NCI-H187 treated with DMSO at 0.1 percent for 48 hours (cell line): ENCODE measurements around the gene CERCAM.
"Not testable (repeated sequence)": the region's sequence is repeated elsewhere in the genome, so short reads cannot be mapped to it uniquely, and the experiment has no call there.

Source experiments
- DNase-seq: peaks from one replicate; lab custom pipeline; 2025; lab: John Stamatoyannopoulos, UW

The CERCAM gene

DNA sequence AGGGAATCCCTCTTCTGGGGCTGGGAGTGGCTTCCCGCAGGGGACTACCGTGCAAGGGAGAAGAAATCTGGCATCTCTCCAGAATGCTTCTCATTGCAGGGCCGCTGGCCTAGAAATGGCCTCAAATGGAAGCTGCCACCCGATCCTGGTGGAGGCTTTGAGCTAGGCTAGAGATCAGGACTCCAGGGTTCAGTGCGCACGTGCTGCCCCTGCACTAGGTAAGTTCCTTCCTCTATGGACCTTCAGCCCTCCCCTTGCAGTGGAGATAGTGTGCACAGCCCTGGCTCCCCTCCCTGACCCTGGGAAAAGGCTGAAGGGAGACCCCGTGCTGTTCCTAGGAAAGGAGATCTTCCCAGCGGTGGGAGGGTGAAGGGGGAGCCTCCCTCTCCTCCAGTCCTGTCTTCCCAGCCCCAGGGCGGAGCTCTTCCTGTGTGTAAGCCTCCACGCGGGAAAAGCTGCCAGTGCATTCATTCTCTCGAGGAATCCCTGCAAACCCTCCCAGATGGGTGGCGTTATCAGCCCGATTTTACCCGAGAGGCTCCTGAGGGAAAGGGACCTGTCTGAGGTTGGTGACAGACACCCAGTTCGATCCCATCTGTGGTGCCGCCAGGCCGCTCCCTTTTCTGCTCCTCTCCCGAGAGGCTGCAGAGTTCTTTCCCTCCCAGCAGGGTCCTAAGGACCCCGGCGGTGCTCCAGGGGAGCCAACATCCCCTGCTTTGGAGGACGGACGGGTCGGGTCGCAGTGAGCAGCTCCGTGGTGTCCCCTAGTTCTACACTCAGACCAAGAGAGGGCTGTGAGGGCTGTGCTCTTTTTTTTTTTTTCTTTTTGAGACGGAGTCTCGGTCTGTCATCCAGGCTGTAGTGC, 1.4 kb upstream of the CERCAM start:
- DNase-seq = no peak

DNA sequence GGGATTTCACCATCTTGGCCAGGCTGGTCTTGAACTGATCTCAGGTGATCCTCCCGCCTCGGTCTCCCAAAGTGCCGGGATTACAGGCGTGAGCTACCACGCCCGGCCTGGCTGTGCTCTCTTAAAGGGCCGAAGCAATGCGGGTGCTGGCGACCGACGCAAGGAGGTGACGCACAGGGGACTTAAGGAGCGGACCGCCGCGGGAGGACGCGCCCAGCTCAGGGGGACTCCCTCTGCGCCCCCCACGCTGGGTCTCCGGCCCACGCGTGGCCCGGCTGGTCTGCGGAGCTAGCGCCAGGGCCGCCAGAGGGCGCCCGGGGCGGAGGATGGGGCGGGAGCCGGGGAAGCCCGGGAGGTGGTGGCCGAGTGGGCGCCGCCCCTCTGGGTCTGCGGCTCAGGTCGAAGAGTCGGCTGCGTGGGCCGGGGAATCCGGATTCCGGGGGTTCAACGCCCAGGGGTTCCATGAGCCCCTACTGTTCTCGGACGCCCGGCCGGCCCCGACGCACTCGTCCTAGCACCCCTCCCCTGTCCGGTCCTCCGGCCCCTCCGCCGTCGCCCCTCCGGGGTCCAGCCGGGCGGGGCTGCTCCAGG, 502 bp upstream of the CERCAM start:
- DNase-seq = no peak

DNA sequence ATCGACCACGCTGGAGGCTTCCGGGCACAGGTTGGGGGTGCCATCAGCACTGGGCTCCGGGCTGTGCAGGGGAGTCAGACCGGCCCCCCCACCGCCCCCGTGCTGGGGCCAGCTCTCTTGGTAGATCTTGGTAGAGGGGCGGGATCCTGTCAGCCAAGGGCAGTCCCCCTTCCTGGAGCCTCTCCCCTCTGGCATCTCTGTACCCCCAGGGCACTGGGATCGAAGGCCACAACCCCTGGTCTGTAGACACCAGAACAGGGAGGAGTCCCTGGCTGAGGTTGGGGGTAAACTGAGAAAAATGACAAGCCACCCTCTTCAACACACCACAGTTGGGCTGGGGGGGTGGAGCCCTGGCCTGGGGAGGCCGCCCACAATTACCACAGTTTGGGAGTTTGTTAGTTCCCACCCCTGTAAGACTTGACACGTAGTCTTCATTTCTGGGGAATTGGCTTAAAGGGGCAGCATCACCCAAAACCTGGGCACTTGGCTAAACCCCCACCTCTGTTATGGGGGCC, 882 bp downstream of the CERCAM start:
- no peak for DNase-seq

DNA sequence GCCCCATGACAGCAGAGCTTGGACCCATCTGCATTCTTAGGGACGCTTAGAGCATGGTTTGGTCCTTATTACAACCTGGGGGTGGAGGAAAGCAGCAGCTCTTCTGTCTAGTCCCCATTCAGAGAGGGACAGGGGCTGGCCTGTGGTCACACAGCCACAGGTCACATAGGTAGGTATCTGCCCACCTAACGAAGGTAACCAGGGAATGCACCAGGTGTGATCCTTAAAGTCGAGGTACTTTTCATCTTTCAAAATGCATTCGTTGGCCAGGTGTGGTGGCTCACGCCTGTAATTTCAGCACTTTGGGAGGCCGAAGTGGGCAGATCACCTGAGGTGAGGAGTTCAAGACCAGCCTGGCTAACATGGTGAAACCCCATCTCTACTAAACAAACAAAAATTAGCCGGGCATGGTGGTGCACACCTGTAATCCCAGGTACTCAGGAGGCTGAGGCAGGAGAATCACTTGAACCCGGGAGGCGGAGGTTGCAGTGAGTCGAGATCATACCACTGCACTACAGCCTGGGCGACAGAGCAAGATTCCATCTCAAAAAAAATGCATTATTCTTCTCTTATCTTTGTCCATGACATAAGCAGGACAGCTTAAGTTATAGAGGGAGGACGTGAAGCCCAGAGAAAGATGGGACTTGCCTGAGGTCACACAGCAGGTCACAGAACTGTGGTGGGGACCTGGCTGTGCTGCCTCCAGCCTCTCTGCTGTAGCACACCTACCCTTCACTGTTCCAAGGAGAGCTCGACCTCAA, 1.5 kb downstream of the CERCAM start:
- not testable (repeated sequence) for DNase-seq

DNA sequence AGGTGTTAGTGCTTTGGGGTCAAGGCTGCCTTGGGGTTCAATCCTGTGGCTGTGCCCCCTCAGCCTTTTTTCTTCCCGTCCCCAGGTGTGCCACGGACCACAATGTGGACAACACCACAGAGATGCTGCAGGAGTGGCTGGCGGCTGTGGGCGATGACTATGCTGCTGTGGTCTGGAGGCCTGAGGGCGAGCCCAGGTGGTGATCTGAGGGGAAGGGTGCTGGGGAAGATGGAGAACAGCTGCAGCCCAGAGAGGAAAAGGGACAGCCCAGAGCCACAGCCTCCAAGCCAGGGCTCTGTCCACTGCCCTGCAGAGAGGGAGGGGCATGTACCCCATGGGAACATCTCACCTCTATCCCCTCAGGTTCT, 2.1 kb downstream of the CERCAM start:
- DNase-seq = no peak

DNA sequence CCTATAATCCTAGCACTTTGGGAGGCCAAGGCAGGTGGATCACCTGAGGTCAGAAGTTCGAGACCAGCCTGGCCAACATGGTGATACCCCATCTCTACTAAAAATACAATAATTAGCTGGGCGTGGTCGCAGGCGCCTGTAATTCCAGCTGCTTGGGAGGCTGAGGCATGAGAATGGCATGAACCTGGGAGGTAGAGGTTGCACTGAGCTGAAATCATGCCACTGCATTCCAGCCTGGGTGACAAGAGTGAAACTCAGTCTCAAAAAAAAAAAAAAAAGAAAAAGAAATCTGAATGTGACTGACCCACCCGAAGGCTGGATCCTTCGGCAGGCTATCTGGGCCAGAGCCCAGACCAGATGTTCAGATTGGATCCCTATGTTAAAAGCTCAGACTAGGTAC, 2.7 kb downstream of the CERCAM start:
- not testable (repeated sequence) for DNase-seq

DNA sequence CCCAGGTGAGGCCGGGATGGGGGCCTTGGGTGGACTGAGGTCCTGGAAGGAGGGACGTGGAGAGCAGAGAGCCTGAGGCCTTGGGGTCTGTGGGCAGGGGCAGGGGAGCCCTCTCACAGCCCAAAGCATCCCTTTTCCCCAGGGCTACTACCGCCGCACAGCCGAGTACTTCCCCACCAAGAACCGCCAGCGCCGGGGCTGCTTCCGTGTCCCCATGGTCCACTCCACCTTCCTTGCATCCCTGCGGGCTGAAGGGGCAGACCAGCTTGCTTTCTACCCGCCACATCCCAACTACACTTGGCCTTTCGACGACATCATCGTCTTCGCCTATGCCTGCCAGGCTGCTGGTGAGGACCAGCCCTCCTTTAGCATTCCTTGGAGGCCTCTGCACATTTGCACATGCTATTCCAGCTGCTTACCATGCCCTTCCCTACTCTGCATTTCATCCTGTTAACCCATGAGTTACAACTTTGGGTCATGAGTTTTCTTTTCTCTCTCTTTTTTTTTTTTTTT, 3.7 kb downstream of the CERCAM start:
- DNase-seq = no peak

DNA sequence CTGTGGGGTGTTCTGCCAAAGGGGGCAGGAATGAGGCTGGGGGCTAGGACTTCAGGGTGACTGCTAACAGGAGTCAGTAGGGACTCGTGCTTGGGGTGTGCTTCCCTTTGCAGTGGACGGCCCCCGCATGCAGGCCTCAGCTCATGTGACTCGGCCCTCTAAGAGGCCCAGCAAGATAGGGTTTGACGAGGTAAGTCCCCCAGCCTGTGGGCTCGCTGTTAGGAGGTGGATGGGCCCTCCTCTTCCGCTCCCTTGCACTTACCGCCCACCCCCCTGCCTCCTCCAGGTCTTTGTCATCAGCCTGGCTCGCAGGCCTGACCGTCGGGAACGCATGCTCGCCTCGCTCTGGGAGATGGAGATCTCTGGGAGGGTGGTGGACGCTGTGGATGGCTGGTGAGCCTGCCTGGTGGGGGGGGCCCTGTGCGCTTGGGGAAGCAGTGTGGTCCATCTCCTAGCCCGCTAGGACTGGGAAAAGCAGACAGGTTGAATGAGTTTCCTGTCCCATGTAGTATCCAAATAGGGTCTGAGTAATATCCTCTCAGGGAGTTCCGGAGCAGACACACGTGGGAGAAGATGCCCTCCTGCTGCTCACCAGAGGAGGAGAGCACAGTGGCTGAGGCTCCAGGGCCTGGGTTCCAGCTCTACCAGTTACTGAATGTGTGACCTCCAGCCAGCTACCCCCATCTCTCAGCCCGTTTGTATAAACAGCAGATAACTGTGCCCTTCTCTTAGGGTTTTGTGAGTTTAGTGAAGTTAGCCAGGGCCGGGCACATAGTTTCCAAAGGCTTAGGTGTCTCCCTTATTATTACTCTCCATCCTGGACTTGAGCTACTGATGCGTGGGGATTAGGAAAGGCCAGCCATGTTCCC, 8.2 kb downstream of the CERCAM start:
- no peak for DNase-seq

DNA sequence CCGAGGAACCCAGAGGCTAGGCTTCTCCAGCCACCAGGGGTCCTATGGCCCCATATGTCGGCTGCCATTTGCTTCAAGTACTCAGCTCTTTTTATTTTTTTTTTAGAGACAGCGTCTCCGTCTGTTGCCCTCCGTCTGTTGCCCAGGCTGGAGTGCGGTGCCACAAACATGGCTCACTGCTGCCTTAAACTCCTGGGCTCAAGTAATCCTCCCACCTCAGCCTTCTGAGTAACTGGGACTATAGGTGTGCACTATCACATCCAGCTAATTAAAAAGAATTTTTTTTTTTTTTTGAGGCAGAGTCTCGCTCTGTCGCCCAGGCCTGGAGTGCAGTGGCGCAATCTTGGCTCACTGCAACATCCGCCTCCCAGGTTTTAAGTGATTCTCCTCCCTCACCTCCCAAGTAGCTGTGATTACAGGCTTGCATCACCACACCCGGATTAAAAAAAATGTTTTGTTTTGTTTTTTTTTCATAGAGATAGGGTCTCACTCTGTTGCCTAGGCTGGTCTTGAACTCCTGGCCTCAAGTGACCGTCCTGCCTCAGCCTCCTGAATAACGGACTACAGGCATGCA, 8.9 kb downstream of the CERCAM start:
- no peak for DNase-seq

DNA sequence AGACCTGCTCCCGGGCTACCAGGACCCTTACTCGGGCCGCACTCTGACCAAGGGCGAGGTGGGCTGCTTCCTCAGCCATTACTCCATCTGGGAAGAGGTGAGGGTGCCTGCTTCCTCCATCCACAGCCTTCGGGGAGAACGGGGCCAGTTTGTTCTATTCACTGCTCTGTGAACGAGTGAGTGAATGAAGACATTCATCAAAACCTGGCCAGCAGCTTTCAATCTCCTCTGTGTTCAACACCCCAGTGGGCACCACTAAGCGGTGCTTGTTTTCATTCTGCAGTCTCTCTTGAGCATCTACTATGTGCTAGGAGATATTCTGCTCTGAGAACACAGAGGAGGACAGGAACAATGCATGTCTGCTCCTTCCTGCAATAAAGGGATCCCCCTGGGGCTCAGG, 10.6 kb downstream of the CERCAM start:
- DNase-seq = no peak

DNA sequence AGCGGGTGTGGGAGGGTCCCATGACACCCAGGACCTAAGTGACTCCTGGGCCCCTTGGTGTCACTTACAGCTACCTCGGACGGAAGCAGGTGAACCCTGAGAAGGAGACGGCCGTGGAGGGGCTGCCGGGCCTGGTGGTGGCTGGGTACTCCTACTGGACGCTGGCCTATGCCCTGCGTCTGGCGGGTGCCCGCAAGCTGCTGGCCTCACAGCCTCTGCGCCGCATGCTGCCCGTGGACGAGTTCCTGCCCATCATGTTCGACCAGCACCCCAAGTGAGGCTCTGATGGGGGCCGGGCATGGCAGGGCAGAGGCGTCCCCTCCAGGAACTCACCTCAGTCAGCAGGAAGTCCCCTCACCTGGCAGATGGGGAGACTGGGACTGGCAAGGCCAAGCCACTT, 13.7 kb downstream of the CERCAM start:
- DNase-seq = no peak

DNA sequence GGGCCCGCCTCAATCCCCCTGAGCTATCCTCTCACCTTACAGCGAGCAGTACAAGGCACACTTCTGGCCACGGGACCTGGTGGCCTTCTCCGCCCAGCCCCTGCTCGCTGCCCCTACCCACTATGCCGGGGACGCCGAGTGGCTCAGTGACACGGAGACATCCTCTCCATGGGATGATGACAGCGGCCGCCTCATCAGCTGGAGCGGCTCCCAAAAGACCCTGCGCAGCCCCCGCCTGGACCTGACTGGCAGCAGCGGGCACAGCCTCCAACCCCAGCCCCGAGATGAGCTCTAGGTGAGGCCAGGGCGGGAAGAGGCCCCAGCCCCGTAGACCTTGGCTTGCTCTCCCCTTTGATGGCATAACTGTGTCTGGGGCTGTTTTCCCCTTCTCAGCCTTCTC, 15.0 kb downstream of the CERCAM start:
- DNase-seq = no peak

DNA sequence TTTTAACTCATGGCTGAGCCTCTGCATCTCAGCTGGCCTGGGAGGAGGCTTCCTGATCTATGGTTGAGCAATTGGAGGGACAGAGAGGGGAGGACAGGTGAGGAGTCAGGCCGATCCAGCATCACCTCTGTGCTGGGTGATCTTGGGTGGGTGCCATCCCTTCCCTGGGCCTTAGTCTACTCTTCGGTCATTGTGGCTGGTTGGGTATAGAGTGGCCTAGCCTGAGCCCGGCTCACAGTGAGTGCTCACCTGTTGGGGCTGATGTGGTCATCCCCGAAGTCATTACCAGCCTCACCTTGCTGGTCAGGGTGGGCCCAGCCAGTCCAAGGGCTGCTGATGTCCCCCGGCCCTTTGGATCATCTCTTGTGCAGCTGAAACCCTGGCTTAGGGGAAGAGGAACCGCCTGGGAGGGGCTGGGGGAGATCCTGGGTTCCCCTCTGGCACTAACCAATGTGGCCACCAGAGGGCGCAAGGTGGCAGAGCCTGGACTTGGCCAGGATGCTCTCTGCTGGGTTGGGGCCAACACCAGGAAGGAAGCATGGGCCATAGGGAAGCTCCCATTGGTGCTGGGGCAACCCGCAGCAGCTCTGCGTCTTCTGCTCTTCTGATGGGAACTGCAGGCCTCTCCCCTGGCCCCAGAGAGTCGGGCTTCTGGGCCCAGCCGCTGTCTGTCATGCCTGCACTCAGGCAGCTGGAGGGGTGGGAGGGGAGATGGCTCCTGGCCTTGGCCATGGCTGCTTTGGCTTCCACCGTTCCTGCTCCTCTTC, 17.9 kb downstream of the CERCAM start:
- DNase-seq = no peak

DNA sequence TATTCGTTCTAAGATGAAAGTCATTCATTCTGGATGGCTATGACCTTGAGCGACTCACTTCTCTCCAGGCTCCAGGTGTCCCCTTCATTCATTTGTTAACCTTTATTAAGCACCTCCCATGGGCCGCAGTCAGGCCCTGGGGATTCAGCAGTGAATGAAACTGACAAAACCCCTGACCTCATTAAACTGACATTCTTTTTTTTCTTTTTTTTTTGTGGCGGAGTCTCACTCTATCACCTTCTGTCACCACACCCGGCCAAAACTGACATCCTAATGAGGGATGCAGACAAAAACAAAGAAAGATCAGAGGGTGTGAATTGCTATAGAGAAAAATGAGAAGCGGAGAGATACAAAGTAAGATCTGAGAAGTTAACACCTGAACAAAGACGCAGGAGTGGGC, 18.6 kb downstream of the CERCAM start:
- DNase-seq = no peak

DNA sequence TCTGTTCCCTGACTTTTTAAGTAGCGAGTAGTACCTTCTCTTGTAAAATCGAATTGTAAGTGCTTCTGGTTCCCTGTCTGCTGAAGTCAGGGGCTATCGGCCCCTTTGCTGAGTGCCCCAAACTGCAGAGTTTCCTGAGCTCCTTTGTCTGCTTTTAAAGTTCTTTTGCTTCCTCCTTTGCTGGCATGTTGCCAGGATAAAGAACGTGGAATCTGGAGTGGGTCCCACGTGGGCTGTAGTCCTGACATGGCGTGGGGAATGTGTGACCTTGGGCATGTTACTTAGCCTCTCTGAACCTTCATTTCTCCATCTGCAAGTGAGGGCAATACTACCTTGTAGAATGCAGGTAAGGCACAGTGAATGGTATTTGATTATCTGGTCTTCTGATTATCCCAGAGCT, 21.5 kb downstream of the CERCAM start:
- DNase-seq = no peak

DNA sequence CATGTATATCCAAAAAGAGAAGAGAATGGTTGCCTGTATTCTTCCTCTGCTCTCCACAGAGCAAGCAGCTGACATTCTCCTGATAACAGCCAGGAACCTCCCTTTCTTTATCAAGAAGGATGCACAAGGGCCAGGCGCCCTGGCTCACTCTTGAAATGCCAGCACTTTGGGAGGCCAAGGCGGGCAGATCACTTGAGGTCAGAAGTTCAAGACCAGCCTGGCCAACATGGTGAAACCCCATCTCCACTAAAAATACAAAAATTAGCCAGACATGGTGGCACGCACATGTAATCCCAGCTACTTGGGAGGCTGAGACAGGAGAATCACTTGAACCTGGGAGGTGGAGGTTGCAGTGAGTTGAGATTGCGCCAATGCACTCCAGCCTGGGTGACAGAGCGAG, 25.8 kb downstream of the CERCAM start:
- DNase-seq = not testable (repeated sequence)

DNA sequence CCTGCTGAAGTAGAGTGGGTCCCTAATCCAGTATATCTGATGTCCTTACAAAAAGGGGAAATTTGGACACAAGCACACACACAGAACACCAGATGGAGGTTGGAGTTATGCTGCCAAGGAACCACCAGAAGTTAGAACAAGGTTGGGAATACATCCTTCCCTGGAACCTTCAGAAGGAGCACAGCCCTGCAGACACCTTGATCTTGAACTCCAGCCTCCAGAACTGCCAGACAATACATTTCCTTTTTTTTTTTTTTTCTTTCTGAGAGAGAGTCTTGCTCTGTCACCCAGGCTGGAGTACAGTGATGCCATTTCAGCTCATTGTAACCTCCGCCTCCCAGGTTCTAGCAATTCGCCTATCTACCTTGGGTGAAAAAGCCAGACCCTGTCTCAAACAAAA, 28.1 kb downstream of the CERCAM start:
- no peak for DNase-seq

DNA sequence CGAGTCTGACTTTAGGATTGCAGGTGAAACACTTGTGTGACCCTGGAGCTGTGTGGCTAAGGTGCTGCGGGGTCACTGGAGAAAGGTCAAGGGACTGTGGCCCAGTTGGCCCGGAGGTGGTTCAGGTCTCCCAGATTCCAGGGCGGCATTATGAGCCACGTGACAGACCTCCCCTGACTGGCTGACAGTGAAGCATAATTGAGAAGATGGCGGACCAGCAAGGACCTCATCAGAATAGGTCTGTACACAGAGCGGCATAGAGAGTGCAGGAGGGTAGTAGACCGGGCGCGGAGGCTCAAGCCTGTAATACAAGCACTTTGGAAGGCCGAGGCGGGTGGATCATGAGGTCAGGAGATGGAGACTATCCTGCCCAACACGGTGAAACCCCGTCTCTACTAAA, 34.3 kb downstream of the CERCAM start:
- no peak for DNase-seq

DNA sequence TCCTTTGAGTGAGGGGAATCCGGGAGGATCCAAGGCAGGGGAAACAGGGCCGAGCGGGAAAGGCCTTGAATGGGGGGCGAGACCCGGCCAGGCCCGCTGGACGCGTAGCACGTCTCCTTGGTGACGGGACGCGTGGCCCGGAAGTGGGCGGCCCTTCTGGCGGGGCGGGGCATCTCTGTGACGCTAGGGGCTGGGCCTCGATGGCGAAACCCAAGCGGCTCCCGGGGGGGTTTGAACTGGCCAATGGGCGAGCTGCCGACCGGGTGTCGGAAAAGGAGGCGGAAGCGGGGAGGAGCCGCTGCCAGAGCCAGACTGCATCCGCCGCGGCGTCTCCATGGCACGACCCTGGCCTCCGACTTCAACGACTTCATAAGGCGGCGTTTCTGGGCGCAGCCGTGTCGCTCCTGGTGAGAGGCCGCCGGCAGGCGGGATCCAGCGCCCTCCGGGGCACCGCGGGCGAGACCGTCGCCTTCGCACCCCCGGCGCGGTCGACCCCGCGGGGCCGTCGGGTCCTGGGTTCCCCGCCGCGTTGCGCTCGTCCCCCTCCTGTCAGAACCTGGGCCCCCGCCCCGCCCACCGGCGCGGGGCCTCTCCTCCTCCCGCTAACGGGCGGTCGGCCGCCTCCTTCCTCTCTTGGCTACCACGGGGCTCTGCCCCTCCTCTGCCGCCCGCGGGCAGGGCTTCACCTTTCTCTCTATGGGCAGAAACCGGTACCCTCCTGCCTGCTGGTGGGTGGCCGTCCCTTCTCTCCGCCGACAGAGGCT, 35.4 kb downstream of the CERCAM start, which contains the start of gene ODF2:
TSS of gene ODF2 (plus strand) at position 158 of the 764 bp plus-strand sequence. CDS start at position 244, 86 bp downstream.
- peak; percentile 45 for DNase-seq
